Transverse colon (tissue), 4 donors: ENCODE data around the gene SMTNL2. TPM values are rescaled to one million over a fixed set of nuclear protein-coding genes. Genes with fewer than 3 reads are reported as not detected.
A peak's percentile ranks its signal among the peaks of the same experiment; 100 is the strongest.

Experiments used
- DNase-seq: peaks from one replicate; pipeline ENCODE4 v3.0.0-alpha.2; 2019
- H3K27ac ChIP-seq, 4 donors: fragments of 200-600 bp; sonication (generic); 2 replicates each; pipeline ENCODE4 v1.5.1; 2016 to 2018; ENCODE audit warnings: inconsistent platforms in 4 of 4
- H3K27me3 ChIP-seq: fragments of 200-600 bp; sonication (generic); 2 replicates; pipeline ENCODE4 v1.5.1; 2017; ENCODE audit warnings: inconsistent platforms
- H3K36me3 ChIP-seq, 4 donors: fragments of 200-600 bp; sonication (generic); 2 replicates each; pipeline ENCODE4 v1.5.1; 2017 to 2019; ENCODE audit warnings: inconsistent platforms in 4 of 4
- H3K4me1 ChIP-seq, 4 donors: fragments of 200-600 bp; sonication (generic); 2 replicates each; pipeline ENCODE4 v1.5.1; 2017 to 2020; ENCODE audit warnings: inconsistent platforms in 4 of 4
- H3K4me3 ChIP-seq, 4 donors: fragments of 200-600 bp; sonication (generic); 1 replicate in 1 of 4; 2 replicates in 3 of 4; pipeline versions ENCODE4 v1.5.1 to v1.6.1; 2017 to 2019; ENCODE audit warnings: inconsistent platforms in 4 of 4
- H3K9me3 ChIP-seq, 2 donors: fragments of 200-600 bp; sonication (generic); 2 replicates each; pipeline ENCODE4 v1.5.1; 2017 to 2019; ENCODE audit warnings: inconsistent platforms in 2 of 2
- CTCF ChIP-seq, 5 experiments: fragments of 200-600 bp in 3 of 5; fragments of 450-650 bp in 2 of 5; sonication (generic) in 3 of 5; IDR thresholded peaks; 1 replicate in 2 of 5; 2 replicates in 3 of 5; pipeline ENCODE4 v1.5.1; 2016 to 2017; ENCODE audit warnings: antibody characterized with exemption in 5 of 5, inconsistent platforms in 3 of 5, mild to moderate bottlenecking in 2 of 5, moderate library complexity in 1 of 5
- EP300 ChIP-seq: sonication (generic); formaldehyde crosslinking; IDR thresholded peaks from one replicate; pipeline ENCODE4 v1.6.1; 2017; ENCODE audit warnings: antibody characterized with exemption, low read depth
- POLR2A ChIP-seq: fragments of 450-650 bp; IDR thresholded peaks from one replicate; pipeline ENCODE4 v1.6.1; 2016; ENCODE audit warnings: antibody characterized with exemption, mild to moderate bottlenecking, moderate library complexity
- POLR2AphosphoS5 ChIP-seq, 3 donors: sonication (generic); formaldehyde crosslinking; IDR thresholded peaks; one replicate each; pipeline ENCODE4 v1.6.1; 2016; ENCODE audit warnings: antibody characterized with exemption in 3 of 3
- WGBS, 2 donors: methylation state at CpG; one replicate each; pipeline ENCODE4 v1.1.5; 2018; ENCODE audit warnings: low coverage in 1 of 2; 5-methylcytosine and 5-hydroxymethylcytosine counted together
- in situ Hi-C, 4 donors: fragments of 200-750 bp; cut with MboI; loops; one replicate each; pipeline versions ENCODE4 v1.15.0 to v1.15.1; 2017; ENCODE audit warnings: low sequenced_read_pairs in 3 of 4, low pct_ligation_motif_present in 1 of 4, low pct_unique_long_range_greater_than_20kb in 1 of 4
- intact Hi-C: fragments of 100-400 bp; cut with DNase I; formaldehyde crosslinking; loops from one replicate; pipeline ENCODE4 v1.15.1; 2023; ENCODE audit warnings: low total_unique reads
- total RNA-seq, 4 donors: library from RNA; depleted of rRNA; stranded (reverse); fragments of >200 nt; gene quantifications; one replicate each; pipeline ENCODE4 v1.1.0, GENCODE V29; 2016

The SMTNL2 gene
- total RNA-seq, 4 donors from 2014 or later = 0.16 to 0.96 (median 0.40) TPM; not detected in 1

GRCh38 chr17:4554997-4555799 lies 29.1 kb upstream of the SMTNL2 start, which contains the start of gene MYBBP1A:
Gene MYBBP1A, minus strand, starts transcription at chr17:4555384. Its CDS starts 60 bp downstream, at chr17:4555324.
- Histone ChIP-seq H3K27me3 (no peaks in the 10 kb centered on the region), H3K36me3 (peaks cover 0 to 20% (median 3%) of the 10 kb centered on the region in 4 donors), H3K4me1 (peaks cover 4 to 30% (median 26%) of the 10 kb centered on the region in 4 donors), H3K9me3 (no peaks in the 10 kb centered on the region), H3K4me3 (peak within 1 kb of the TSS; percentile 49 to 75 (median 64)), H3K27ac (peak within 1 kb of the TSS; percentile 82 to 90 (median 87))
- peak; percentile 98 for DNase-seq
- TF ChIP-seq POLR2AphosphoS5 (IDR thresholded peaks at IDR 0.05) (peak; percentile 69 to 87 (median 73)), EP300 (no peak), CTCF (IDR thresholded peaks at IDR 0.05) (peak in 2 of 5 experiments; percentile 33), POLR2A (peak; percentile 68)
- in situ Hi-C loops (no loop called here), intact Hi-C loops (no loop called here)
- 0% methylated on average over 53 of the region's 69 CpGs; no CpG with 5 or more reads in 1 of the 2 donors for WGBS, 2 donors

- Histone ChIP-seq H3K27me3 (no peaks in the 10 kb centered on the region), H3K36me3 (peaks cover 0 to 11% (median 3%) of the 10 kb centered on the region in 4 donors), H3K9me3 (no peaks in the 10 kb centered on the region), H3K4me3 (peak overlapping the region; percentile 31 to 75 (median 60)), H3K27ac (peak overlapping the region; percentile 82 to 90 (median 87)), H3K4me1 (peaks cover 4 to 36% (median 32%) of the 10 kb centered on the region in 4 donors)
- whole genome bisulfite sequencing, 2 donors = 63 to 68% methylated on average over 15 to 17 of the region's 17 CpGs
- no peak for DNase-seq
- in situ Hi-C loops (no loop called here), intact Hi-C loops (no loop called here)
- TF ChIP-seq CTCF (IDR thresholded peaks at IDR 0.05) (no peak), EP300 (no peak), POLR2A (no peak), POLR2AphosphoS5 (IDR thresholded peaks at IDR 0.05) (no peak)
Observed at GRCh38 chr17:4555873-4556759, 28.2 kb upstream of the SMTNL2 start.

GRCh38 chr17:4556996-4557395 lies 27.3 kb upstream of the SMTNL2 start:
- intact Hi-C loops (no loop called here), in situ Hi-C loops (no loop called here)
- H3K4me3 ChIP-seq = no peak overlapping the region
- no peak overlapping the region for H3K27ac ChIP-seq
- WGBS, 2 donors = 80 to 83% methylated on average over 4 of the region's 4 CpGs
- H3K36me3 ChIP-seq = peaks cover 0 to 4% (median under 1%) of the 10 kb centered on the region in 4 donors
- TF ChIP-seq POLR2AphosphoS5 (IDR thresholded peaks at IDR 0.05) (no peak), POLR2A (no peak), CTCF (IDR thresholded peaks at IDR 0.05) (no peak), EP300 (no peak)
- H3K9me3 ChIP-seq = no peaks in the 10 kb centered on the region
- no peaks in the 10 kb centered on the region for H3K27me3 ChIP-seq
- DNase-seq = no peak
- H3K4me1 ChIP-seq = peaks cover 4 to 41% (median 40%) of the 10 kb centered on the region in 4 donors
